DMS 273 treated with DMSO at 0.1 percent for 48 hours (cell line): ENCODE measurements around the gene ZC3HAV1.
A peak's percentile ranks its signal among the peaks of the same experiment; 100 is the strongest.
"Not testable (repeated sequence)": the region's sequence is repeated elsewhere in the genome, so short reads cannot be mapped to it uniquely, and the experiment has no call there.

Experiments
- DNase-seq: peaks from one replicate; lab custom pipeline; 2025; lab: John Stamatoyannopoulos, UW

Gene ZC3HAV1

DNA sequence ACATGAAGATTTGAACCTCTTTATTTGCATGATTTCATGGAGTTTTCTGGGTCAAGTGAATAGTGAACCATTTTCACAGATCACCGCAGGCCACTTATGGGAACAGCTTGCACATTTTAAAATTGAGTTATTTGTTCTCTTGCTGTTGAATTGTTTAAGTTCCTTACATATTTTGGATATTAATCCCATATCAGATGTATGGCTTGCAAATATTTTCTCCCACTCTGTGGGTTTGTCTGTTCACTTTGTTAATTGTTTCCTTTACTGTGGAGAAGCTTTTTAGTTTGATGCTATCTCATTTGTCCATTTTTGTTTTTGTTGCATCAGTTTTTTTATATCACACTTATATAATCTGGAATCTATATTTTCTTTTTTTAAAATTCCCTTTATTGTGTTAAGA is 59.6 kb downstream of the ZC3HAV1 start:
- DNase-seq, result no peak

DNA sequence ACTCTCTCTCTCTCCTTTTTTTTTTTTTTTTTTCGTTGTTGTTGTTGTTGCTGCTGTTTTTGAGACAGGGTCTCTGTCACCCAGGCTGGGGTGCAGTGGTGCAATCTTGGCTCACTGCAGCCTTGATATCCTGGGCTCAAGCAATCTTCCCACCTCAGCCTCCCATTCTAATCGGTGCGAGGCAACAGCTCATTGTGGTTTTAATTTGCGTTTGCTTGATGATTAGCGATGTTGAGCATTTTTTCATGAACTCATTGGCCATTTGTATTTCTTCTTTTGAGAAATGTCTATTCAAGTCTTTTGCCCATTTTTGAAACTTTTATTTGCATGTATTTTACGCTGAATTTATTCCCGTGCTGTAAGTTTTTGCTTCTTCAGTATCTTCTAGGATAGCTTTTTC is 60.4 kb downstream of the ZC3HAV1 start:
- no peak for DNase-seq

DNA sequence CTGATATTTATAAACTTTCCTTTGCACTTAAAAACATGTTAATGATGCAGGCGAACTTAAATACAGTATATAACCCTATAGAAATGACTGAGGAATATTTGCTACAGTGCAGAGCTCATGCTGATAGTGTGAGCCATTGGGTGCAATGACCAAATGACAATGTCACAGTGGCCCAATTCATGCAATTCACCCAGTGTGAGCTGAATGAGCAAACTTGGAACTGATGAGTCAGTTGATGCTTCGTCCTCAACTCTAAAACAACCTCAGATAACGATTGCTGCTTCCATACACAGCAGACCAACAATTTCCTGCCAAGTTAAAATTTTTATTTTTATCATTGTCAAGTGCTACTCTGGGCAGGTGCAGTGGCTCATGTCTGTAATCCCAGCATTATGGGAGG is 61.5 kb downstream of the ZC3HAV1 start:
- DNase-seq, result no peak

DNA sequence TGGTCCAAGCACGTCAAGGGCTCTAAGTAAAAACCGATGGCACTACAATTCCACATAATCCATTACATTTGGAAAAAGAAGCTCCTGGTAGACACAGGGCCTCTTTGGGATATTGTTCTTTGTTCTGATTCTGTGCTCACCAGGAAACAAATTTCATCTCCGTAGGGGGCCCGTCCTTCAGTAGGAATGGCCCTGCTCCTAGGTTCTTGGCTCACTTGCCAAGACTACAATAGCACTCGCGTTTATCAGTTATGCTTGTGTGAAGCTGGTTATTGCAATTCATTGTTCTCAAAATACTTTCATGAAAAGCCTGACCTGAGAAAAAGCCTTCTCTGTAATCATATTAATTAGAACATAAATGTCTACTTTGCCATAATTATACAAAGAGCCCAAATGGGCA is 63.4 kb downstream of the ZC3HAV1 start:
- DNase-seq, result no peak

DNA sequence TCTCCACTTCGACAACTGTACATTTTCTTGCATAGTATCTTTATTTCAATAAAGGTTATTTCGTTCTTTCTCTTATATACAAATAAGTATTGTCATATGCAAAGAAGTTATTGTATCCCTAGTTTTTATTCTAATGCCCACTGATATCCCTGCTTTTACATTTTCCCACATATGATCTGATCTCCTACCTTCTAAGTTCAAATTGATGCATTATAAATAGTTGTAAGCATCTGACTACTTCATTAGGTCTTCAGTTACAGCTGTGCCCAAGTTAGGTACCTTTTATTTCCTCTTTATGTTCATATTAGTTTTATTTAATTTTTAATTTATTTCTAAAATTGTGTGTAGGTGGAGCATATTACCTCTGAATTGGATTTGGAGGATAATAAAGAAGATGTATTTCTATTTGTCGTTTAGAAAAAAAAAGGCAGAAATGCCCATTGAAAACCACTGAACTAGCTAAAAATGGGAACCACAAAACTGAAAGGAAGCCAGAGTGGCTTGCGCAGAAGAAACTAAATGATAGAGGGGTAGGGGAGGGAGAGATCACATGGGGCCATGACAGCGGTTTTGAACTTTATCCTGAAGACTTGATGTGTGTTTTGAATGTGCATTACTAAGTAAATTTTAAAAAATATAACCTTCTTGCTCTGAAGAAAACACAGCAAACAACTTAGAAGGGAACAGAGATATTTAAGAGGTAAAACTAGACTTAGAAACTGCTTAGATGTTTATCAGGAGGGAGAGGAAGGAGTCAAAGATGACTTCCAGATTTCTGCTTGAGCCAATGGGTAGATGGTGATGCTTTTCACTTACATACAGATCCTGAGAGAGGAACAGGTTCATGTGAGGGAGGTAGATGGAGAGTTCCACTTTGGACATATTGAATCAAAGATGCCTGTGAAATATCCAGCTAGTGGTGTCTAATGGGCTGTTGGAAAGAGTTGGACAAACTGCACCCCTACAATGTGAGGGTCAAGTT is 64.4 kb downstream of the ZC3HAV1 start:
- no peak for DNase-seq

DNA sequence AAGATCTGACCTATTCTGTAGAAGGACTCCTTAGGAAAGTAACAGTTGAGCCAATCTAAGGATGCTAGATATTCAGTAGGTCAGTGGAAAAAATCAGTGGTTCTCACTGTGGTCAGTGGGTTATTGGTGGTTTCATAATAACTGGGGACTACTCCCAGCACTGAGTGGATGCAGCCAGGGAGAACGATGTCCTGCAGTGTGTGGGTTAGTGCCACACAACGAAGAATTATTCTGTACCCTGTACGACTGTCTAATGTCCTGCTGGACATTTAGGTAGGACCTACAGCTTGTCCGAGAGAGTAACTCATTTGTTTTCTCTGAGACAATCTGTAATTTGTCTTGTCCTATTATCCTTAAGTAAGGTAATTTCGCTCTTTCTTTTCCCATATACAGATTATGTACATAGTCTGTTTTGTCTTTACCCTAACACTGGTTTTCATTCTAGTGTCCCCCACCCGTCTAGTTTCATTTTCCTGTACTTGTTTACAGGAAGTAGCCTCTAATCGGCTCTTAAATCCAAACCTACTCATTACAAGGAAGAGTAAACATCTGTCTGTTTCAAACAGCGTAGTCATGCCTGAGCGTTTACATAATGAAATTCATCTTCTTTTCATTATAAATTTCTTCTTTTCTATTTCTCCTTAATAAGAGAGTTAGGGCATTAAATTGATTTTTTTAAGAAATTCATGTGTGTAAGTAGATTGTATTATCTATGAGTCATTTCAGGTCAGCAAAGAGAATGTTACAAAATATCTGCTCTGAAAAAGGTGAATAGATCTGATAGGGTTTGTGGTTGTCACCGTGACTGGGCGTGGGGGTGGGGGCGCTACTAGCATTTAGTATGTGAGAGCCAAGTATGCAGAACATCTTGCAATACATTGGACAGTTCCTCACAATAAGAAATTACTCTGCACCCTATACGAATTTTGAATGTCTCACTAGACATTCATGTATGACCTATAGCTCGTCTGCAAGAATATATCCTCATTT is 65.4 kb downstream of the ZC3HAV1 start:
- DNase-seq, result no peak

DNA sequence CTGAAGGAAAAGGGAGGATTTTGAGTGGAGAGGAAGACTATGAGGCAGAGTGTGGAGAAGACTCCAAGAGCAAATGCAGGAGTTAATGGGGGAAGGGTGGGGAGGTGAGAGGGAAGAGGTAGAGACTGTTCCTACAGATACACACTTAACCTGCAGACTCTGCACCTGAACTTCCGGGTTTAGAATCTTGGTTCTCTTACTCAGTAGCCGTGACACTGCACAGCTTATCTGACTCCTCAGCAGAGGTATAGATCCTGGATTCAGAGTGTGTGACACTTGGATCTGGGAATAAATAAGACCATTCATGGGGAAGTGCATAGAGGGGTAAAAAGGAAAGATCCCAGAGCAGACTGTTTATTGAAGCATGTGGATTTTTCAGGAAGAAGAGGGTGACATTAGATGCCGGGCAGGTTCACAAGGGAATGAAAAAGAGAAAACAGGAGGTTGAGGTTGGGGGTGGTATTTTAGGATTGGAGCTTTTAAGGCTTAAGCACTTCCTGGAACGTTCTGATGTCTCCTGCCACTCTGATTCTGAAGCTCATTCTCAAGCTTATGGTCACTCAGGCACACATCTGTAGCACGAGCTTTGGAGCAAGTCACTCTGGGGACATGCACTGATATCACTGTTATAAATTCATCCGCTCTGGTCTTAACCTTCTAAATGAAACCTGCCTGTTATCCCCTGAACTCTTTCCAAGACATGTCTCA is 68.0 kb downstream of the ZC3HAV1 start:
- DNase-seq, result no peak

DNA sequence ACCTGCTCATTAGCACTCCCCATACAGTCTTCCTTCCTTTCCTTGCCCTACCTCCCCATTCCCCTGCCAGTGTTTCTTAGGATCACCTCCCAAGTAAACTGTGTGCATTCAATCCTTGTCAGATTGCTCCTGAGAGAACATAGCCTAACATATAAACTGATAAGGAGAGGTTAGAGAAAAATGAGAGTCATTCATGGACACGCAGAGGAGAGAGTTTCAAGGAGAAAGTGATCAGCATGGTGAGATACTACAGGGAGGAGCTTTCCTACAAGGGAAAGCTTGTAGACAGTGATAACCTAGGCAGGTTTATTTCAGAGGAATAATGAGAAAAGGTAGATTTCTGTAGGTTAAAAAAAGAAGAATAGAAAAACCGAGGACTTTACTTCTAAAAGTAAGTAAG is 70.8 kb downstream of the ZC3HAV1 start:
- DNase-seq, result no peak

DNA sequence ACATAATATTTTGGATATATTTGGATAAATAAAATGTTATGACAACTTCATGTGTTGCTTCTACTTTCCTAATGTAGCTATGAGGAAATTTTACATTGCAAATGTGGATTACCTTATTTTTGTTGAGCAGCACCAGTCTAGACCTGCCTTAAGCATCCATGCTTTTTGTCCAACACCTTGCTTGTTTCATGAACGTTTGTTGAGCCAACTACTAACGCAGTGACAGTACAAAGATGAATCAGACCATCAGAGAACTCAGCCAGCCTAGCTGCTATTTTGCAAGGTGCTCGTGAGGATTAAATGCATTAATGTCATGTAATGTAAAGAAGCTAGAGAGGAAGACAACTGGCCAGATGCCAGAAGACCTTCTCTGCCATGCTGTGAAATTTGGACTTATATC is 72.6 kb downstream of the ZC3HAV1 start:
- DNase-seq, result no peak

DNA sequence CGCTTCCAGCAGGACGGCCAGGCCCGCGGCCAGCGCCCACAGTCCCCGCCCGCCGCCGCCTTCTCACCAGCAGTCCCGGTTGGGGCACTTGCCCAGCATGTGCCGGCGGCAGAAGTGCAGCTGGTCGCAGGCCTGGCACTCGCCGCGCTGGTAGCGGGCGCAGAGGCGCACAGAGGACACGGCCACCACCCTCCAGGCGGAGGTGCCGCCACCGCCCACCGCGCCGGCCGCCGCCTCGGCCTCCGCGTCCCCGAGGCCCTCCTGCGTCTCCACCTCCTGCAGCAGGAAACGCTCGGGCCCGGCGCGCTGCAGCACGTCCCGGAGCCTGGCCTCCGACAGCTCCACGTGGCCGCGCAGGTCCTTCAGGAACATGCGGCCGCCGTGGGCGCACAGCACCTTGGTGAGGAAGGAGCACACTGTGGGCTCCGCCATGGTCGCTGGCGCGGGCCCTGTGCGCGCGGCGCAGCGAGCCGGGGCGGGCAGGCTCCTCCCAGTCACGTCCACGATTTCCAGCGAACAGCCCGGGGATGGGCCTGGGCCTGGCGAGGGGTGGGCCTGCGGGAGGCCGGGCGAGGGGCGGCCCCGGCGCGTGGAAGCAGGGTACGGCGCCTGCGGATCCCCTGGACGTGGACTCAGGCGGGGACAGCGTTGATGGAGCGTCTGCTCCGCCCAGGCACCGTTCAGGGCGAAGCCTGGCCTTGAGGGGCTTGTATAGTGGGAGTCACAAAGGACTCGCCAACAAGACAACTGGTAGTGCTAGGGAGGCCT is 73.8 kb downstream of the ZC3HAV1 start, which contains the start of gene ZC3HAV1L:
Gene ZC3HAV1L, minus strand, starts transcription at position 457 of the 768 bp plus-strand sequence. Its CDS starts 25 bp downstream, at position 432.
- DNase-seq, result no peak

DNA sequence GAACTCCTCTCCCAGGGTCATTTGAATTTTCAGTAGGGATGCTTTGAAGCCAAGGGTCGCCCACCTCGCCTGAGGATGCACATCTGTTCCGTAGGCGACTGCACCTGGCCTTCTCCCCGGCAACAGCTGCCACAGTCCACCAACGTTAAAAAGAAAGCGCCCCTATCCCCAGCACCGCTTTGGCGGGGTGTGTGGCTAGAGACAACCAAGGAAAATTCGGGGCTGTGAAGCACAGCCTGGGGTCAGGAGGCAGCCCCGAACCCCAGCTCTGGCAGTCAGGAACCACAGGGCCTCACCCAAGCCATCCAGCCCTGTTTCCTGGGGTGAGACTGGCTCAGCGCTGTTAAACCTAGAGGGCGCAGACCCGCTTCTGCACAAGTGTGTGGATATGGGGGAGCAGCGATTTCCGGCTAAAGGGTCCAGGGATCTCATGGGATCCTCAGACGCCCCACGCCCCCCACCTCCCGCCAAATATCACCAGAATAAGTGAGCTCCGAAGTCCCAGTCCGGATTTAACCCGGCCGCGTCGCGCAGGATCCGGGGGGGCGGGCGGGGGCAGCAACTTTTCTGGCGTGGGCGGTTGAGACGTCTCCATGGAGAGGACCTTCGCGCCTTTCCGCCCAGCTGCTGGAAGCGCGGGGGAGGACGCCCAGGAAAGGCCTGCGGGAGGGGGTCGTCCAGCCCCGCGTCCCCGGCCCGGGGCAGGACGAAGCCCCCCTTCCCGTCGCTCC is 74.5 kb downstream of the ZC3HAV1 start:
- peak; percentile 54 for DNase-seq

DNA sequence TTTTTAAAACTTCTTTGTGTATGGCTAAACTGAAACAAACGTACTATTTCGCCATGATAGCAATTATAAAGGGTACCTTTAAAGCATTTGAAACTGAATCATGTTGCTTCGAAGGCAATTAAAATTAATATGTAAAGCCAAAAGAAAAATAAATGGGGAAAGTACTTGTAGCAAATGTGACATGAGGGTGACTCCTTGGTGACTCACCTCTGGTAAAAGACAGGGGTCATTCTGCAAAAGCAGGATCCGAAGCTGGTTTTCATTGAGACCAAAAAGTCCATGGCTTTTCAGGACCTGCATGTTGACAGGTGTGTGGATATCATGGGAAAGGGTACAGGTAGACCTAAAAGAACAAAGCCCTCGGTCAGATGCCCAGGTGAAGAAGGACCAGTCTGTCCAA is 75.2 kb downstream of the ZC3HAV1 start:
- no peak for DNase-seq

DNA sequence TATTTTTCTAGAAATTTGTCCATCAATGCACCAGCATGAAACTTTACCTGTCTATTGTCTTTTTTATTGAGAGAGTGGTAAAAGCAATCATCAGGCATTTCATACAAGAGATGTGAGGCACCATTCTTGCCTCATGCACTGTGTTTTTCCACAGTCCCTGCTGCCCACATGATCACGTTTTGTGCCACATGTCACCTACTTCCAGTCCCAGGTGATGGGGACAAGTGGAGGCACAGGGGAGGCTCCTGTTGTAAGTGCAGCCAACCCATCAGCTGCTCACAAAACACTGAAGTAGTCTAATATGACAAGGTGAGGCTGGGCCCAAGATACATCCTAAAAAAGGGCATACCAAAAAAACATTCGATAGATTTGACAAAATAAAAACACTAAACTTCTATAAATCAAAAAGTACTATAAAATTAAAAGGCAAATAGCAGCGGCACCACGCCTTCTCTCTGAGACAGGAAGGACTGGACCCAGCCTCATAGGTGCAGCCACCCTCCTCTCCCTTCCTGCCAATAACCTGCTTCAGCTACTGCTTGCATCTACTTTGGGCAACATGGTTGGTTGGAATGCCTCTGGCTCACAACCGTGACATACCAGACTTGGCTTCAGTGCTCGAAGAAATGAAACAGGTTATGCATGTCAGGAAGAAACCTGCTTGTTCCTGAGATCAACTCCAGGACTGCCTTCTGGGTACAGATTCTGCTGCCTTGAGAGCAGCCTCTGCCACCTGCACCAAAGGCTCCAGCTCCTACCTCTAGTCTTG is 76.0 kb downstream of the ZC3HAV1 start:
- no peak for DNase-seq

DNA sequence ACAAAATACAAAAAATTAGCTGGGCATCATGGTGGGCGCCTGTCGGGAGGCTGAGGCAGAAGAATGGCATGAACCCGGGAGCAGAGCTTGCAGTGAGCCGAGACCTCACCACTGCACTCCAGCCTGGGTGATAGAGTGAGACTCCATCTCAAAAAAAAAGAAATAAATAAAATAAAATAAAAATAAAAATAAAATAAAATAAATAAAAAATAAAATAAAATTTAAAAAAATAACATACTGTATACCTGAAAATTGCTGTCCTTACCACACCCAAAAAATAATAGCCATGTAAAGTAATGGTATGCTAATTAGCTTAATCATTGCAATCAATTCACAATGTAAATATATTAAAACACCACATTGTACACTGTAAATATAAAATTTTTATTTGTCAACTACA is 77.0 kb downstream of the ZC3HAV1 start:
- no peak for DNase-seq

DNA sequence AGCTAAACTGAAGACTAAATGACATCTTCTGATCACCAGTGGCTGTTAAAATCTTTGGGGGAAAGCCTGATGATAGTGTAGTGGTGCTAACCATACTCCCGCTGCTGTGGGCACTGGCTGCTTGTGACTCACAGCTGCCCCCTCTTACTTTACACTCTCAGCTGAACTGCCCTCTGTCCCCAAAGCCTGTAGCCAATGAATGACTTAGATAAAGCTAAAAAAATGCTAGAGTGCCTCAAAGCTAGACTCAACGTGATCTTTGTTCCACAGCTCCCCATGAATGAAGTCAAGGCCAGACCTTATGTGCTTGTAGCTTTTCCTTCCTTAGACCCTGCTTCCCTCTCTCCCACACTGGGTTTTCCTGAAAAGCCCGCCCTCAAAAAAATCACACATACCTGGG is 80.2 kb downstream of the ZC3HAV1 start:
- DNase-seq, result no peak

DNA sequence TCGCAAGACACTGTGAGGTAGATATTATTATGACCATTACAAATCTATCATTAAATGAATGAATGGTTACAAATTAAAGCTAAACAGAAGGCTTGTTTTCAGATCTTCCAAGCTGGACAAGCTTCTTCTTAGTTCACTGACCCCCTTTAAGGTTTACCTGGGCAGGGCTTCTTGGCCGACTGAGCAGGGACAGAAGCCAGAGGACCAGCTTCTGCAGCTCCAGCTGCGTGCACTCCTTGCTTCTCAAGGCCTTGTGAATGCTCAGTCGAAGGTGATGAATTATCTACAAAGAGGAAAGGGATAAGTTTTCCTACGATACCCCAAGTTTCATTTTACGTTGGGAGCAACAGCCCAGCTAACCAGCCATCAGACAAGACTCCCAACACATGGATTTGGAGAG is 83.0 kb downstream of the ZC3HAV1 start:
- no peak for DNase-seq

DNA sequence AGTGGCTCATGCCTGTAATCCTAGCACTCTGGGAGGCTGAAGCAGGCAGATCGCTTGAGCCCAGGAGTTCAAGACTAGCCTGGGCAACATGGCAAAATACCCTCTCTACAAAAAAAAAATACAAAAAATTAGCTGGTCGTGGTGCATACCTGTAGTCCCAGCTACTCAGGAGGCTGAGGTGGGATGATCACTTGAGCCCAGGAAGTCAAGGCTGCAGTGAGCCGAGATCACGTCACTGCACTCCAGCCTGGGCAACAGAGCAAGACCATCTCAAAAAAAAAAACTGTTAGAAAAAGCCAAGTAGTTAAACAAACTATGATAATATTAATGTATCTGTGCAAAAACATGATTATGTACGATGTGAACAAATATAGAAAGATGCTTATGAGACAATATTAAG is 83.7 kb downstream of the ZC3HAV1 start:
- DNase-seq, result not testable (repeated sequence)

DNA sequence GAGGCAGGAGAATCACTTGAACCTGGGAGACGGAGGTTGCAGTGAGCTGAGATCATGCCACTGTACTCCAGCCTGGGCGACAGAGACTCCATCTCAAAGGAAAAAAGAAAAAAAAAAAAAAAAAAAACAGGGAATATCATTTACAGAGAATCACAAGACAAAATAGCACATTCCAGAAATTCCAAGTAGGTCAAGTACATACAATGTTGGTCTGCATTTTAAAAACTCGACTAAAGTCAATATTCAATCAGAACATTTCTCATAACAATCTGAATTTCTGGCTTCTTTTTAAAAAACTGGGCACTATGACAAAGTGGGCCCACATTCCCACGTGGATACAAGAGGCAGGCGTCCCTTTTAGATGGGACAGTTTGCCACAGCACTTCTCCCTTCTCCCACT is 86.4 kb downstream of the ZC3HAV1 start:
- no peak for DNase-seq

DNA sequence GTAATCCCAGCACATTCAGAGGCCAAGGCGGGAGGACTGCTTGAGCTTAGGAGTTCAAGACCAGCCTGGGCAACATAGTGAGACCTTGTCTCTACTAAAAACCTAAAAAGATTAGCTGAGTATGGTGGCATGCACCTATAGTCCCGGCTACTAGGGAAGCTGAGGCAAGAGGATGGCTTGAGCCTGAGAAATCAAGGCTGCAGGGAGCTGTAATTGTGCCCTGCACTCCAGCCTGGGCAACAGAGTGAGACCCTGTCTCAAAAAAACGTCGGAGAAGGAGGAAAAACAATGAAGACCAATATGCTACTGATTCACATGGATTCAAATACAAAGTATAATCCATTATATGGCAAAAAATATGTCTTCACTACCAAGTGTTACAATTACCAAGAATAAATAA is 87.2 kb downstream of the ZC3HAV1 start:
- no peak for DNase-seq

DNA sequence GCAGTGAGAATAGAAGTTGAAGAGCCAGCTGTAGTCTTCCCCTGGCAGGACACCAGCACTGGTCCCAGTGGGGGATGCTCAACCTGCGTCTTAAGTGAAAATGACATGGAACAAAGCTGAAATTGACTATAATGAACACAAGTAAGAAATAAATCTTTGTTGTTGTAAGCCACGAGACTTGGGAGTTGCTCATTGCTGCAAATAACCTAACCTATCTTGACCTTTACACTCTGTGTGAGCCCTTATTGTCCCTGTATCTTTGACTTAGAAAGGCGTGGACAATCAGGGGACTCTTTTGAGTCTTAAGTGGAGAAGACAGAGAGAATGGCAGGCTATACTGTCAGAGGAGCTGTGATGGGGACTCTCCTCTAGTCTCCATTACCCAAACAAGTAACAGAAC is 90.6 kb downstream of the ZC3HAV1 start:
- DNase-seq, result no peak
